Natural killer cell (primary cell): ENCODE results near the gene STPG1. TPM values are rescaled to one million over a fixed set of nuclear protein-coding genes. Genes with fewer than 3 reads are reported as not detected.

Experiments
- ATAC-seq, 3 donors: fragments of 150-1000 bp in 2 of 3; fragments of 200-7000 bp in 1 of 3; cut with Tn5 transposase; 1 replicate in 1 of 3; 2 replicates in 2 of 3; pipeline ENCODE4 v1.10.0; 2021; ENCODE audit warnings: mild to moderate bottlenecking in 2 of 3, moderate library complexity in 2 of 3
- DNase-seq, 2 donors: peaks; one replicate each; pipeline versions ENCODE4 v3.0.0 to v3.0.0-alpha.2; 2013 to 2021; ENCODE audit warnings: mixed read lengths in 1 of 2
- H3K27ac ChIP-seq: one replicate; pipeline ENCODE4 v1.5.1; 2013; ENCODE audit warnings: mild to moderate bottlenecking, low read length
- H3K27me3 ChIP-seq: one replicate; pipeline ENCODE4 v1.6.1; 2013; ENCODE audit warnings: low read length; ENCODE audit not compliant: control insufficient read depth, insufficient read depth
- H3K36me3 ChIP-seq: one replicate; pipeline ENCODE4 v1.6.1; 2013; ENCODE audit warnings: low read length; ENCODE audit not compliant: control insufficient read depth, insufficient read depth
- H3K4me1 ChIP-seq: one replicate; pipeline ENCODE4 v1.6.1; 2013; ENCODE audit warnings: low read length; ENCODE audit not compliant: control insufficient read depth, insufficient read depth
- H3K4me3 ChIP-seq: one replicate; pipeline ENCODE4 v1.5.1; 2013; ENCODE audit warnings: low read length
- H3K9me3 ChIP-seq: one replicate; pipeline ENCODE4 v1.6.1; 2013; ENCODE audit warnings: low read length; ENCODE audit not compliant: control insufficient read depth, insufficient read depth
- H3K27ac Mint-ChIP-seq, 2 donors: one replicate each; pipeline ENCODE4 v1.8.0; 2022; ENCODE audit warnings: mild to moderate bottlenecking in 2 of 2, mixed read lengths in 2 of 2, moderate library complexity in 1 of 2
- H3K27me3 Mint-ChIP-seq, 2 donors: one replicate each; pipeline ENCODE4 v1.8.0; 2022; ENCODE audit warnings: low read depth in 2 of 2, mixed read lengths in 2 of 2
- H3K36me3 Mint-ChIP-seq: one replicate; pipeline ENCODE4 v1.8.0; 2022; ENCODE audit warnings: mixed read lengths
- H3K4me1 Mint-ChIP-seq, 2 donors: one replicate each; pipeline ENCODE4 v1.8.0; 2022; ENCODE audit warnings: mixed read lengths in 2 of 2
- H3K4me3 Mint-ChIP-seq: one replicate; pipeline ENCODE4 v1.8.0; 2022; ENCODE audit warnings: mild to moderate bottlenecking, moderate library complexity, mixed read lengths
- H3K9me3 Mint-ChIP-seq, 2 donors: one replicate each; pipeline ENCODE4 v1.8.0; 2022; ENCODE audit warnings: mixed read lengths in 2 of 2
- WGBS: methylation state at CpG from one replicate; pipeline ENCODE4 v1.1.7; 2013; ENCODE audit warnings: missing lambda C conversion rate; ENCODE audit not compliant: insufficient coverage; 5-methylcytosine and 5-hydroxymethylcytosine counted together
- intact Hi-C: fragments of 100-400 bp; cut with micrococcal nuclease; formaldehyde crosslinking; loops from one replicate; pipeline ENCODE4 v1.14.2; 2022
- total RNA-seq, 4 donors: library from RNA; stranded (reverse); fragments of 120-200 nt in 1 of 4; gene quantifications; one replicate each; pipeline versions ENCODE4 v1.2.3 to v1.2.4, GENCODE V29; 2013 to 2022
- TF ChIP-seq, protein P1 (sequence below): fragments of 200-600 bp; IDR thresholded peaks from one replicate; pipeline ENCODE4 v1.8.0; 2022; ENCODE audit warnings: antibody characterized with exemption

Gene STPG1
- total RNA-seq, 3 donors from 2014 or later (not counting 1 experiment from before 2014, with no cell fraction given), result 0.87 to 1.7 (median 1.1) TPM

GRCh38 chr1:24455272-24455671, 41.7 kb upstream of the STPG1 start:
- Histone ChIP-seq H3K9me3 (no peaks in the 10 kb centered on the region), H3K4me3 (no peak overlapping the region), H3K4me1 (no peaks in the 10 kb centered on the region), H3K27ac (no peak overlapping the region), H3K27me3 (no peaks in the 10 kb centered on the region), H3K36me3 (peaks cover 69% of the 10 kb centered on the region)
- ATAC-seq, result no peak
- no peaks in the 10 kb centered on the region for H3K9me3 Mint-ChIP-seq
- no peaks in the 10 kb centered on the region for H3K27me3 Mint-ChIP-seq
- peaks cover 35% of the 10 kb centered on the region for H3K36me3 Mint-ChIP-seq
- TF ChIP-seq, protein P1, sequence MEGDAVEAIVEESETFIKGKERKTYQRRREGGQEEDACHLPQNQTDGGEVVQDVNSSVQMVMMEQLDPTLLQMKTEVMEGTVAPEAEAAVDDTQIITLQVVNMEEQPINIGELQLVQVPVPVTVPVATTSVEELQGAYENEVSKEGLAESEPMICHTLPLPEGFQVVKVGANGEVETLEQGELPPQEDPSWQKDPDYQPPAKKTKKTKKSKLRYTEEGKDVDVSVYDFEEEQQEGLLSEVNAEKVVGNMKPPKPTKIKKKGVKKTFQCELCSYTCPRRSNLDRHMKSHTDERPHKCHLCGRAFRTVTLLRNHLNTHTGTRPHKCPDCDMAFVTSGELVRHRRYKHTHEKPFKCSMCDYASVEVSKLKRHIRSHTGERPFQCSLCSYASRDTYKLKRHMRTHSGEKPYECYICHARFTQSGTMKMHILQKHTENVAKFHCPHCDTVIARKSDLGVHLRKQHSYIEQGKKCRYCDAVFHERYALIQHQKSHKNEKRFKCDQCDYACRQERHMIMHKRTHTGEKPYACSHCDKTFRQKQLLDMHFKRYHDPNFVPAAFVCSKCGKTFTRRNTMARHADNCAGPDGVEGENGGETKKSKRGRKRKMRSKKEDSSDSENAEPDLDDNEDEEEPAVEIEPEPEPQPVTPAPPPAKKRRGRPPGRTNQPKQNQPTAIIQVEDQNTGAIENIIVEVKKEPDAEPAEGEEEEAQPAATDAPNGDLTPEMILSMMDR, result no peak
- H3K4me3 Mint-ChIP-seq, result no peak overlapping the region
- H3K27ac Mint-ChIP-seq, result no peak overlapping the region
- intact Hi-C loops, result no loop called here
- 100% methylated on average over 5 of the region's 5 CpGs for WGBS
- H3K4me1 Mint-ChIP-seq, result no peaks in the 10 kb centered on the region
- no peak for DNase-seq

- intact Hi-C loops, result no loop called here
- H3K27ac Mint-ChIP-seq, result no peak overlapping the region
- no peaks in the 10 kb centered on the region for H3K4me1 Mint-ChIP-seq
- Histone ChIP-seq H3K4me3 (no peak overlapping the region), H3K36me3 (peaks cover 65% of the 10 kb centered on the region), H3K27ac (no peak overlapping the region), H3K9me3 (no peaks in the 10 kb centered on the region), H3K27me3 (no peaks in the 10 kb centered on the region), H3K4me1 (no peaks in the 10 kb centered on the region)
- 90% methylated on average over 5 of the region's 5 CpGs for WGBS
- H3K9me3 Mint-ChIP-seq, result no peaks in the 10 kb centered on the region
- no peak overlapping the region for H3K4me3 Mint-ChIP-seq
- ATAC-seq (no peak), DNase-seq (no peak)
- no peaks in the 10 kb centered on the region for H3K27me3 Mint-ChIP-seq
- peaks cover 32% of the 10 kb centered on the region for H3K36me3 Mint-ChIP-seq
- TF ChIP-seq, protein P1, result no peak
These were observed 41.1 kb upstream of the STPG1 start for GRCh38 chr1:24454673-24455072.

DNA sequence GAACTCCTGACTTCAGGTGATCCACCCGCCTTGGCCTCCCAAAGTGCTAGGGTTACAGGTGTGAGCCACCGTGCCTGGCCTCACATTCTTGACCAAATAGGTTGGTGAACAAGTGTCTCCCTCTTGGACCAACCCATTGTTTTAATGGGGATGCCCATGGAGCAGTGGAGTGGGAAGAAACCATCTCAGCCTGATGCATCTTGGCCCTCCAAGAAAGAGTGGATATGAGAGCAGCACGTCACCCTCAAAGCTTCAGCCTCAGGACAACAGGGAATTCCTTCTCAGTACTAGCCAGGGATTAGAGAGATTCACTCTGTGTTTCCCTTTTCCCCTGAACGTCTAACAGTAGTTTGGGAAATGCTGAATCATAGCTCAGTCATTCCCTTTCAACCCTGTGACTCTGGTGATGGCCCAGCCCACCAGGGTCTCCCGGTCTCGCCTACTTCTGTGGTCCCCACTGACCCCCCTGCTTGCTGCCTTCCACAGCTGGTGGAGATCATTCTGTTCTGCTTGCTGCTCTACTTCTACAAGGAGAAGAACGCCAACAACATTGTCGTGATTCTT, 39.4 kb upstream of the STPG1 start:
- Histone ChIP-seq H3K27ac (no peak overlapping the region), H3K4me3 (no peak overlapping the region), H3K4me1 (no peaks in the 10 kb centered on the region), H3K9me3 (no peaks in the 10 kb centered on the region), H3K36me3 (peaks cover 60% of the 10 kb centered on the region), H3K27me3 (no peaks in the 10 kb centered on the region)
- H3K36me3 Mint-ChIP-seq, result peaks cover 25% of the 10 kb centered on the region
- no peaks in the 10 kb centered on the region for H3K27me3 Mint-ChIP-seq
- ATAC-seq, result no peak
- no peak for DNase-seq
- intact Hi-C loops, result no loop called here
- no peak overlapping the region for H3K27ac Mint-ChIP-seq
- no peaks in the 10 kb centered on the region for H3K4me1 Mint-ChIP-seq
- no peaks in the 10 kb centered on the region for H3K9me3 Mint-ChIP-seq
- 93% methylated on average over 8 of the region's 8 CpGs for WGBS
- no peak overlapping the region for H3K4me3 Mint-ChIP-seq
- TF ChIP-seq, protein P1, result no peak

DNA sequence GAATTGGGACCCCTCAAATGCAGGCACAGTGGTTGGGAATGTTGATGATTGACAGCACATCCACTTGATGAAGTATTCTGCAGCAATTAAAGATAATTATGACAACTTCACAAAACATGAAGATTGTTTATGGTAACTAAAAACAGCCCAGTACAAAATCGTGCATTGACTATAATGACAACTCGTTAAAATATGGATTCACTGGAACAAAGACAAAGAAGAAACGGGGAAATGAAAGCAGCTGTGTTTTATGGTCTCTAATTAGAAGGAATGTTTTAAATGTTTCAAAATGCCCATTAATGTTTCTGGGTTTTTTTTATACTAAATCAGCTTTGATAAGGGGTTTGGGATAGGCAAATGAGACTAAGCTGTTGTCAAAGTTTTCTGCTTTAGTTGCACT, 38.2 kb upstream of the STPG1 start:
- H3K4me1 Mint-ChIP-seq, result no peaks in the 10 kb centered on the region
- peaks cover 30% of the 10 kb centered on the region for H3K36me3 Mint-ChIP-seq
- WGBS, result 90% methylated on average over 3 of the region's 3 CpGs
- Histone ChIP-seq H3K4me3 (no peak overlapping the region), H3K4me1 (no peaks in the 10 kb centered on the region), H3K36me3 (peaks cover 53% of the 10 kb centered on the region), H3K27me3 (no peaks in the 10 kb centered on the region), H3K9me3 (no peaks in the 10 kb centered on the region), H3K27ac (no peak overlapping the region)
- H3K9me3 Mint-ChIP-seq, result no peaks in the 10 kb centered on the region
- no peak for ATAC-seq
- intact Hi-C loops, result no loop called here
- no peak overlapping the region for H3K4me3 Mint-ChIP-seq
- TF ChIP-seq, protein P1, result no peak
- H3K27ac Mint-ChIP-seq, result no peak overlapping the region
- DNase-seq, result no peak
- no peaks in the 10 kb centered on the region for H3K27me3 Mint-ChIP-seq
